ENCODE results near the gene NINJ2. TPM values are rescaled to one million over a fixed set of nuclear protein-coding genes. Genes with fewer than 3 reads are reported as not detected.

Gene NINJ2
- total and polyA plus RNA-seq, 10 of the 15 experiments (the other 5 are each of a cell fraction or from before 2014, with no cell fraction given), result 8.9 to 51.6 (median 21.3) TPM

DNA sequence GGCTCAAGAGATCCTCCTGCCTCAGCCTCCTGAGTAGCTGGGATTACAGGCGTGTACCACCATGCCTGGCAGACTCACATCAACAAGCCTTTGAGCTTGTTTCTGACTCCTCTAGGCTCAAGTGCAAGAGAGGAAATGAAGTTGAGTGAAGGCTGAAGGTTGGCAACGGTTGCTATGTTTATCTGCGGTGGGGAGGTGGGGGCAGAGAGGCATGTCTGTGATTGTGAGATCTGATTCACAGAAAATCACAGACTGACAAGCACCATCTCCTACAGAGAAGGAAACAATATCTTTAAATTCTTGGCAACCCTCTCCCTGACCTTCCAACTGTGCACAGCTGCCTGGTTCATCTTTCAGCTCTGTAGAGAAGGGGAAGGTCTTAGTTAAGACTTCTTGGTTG lies 22.1 kb upstream of the NINJ2 start (continued):
- TF ChIP-seq, protein P1, sequence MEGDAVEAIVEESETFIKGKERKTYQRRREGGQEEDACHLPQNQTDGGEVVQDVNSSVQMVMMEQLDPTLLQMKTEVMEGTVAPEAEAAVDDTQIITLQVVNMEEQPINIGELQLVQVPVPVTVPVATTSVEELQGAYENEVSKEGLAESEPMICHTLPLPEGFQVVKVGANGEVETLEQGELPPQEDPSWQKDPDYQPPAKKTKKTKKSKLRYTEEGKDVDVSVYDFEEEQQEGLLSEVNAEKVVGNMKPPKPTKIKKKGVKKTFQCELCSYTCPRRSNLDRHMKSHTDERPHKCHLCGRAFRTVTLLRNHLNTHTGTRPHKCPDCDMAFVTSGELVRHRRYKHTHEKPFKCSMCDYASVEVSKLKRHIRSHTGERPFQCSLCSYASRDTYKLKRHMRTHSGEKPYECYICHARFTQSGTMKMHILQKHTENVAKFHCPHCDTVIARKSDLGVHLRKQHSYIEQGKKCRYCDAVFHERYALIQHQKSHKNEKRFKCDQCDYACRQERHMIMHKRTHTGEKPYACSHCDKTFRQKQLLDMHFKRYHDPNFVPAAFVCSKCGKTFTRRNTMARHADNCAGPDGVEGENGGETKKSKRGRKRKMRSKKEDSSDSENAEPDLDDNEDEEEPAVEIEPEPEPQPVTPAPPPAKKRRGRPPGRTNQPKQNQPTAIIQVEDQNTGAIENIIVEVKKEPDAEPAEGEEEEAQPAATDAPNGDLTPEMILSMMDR (IDR thresholded peaks at IDR 0.05 in 2 of 3, conservative IDR thresholded peaks at IDR 0.05 in 1 of 3; ENCODE audit: control insufficient read depth in 2 of 3, extremely low read depth in 1 of 3, insufficient read depth in 1 of 3, low read depth in 3 of 3, low read length in 3 of 3), result no peak
- TF ChIP-seq SMC3 (IDR thresholded peaks at IDR 0.05; ENCODE audit: borderline replicate concordance, low read length) (0 out of 2 replicates have a peak, but pooled peaks have one; percentile 7), GATAD2B (conservative IDR thresholded peaks at IDR 0.05; ENCODE audit: low read depth) (no peak), YY1 (IDR thresholded peaks at IDR 0.05; ENCODE audit: low read depth, low read length) (no peak), FOS (IDR thresholded peaks at IDR 0.05; ENCODE audit: borderline replicate concordance, extremely low read depth, insufficient read length) (no peak), ZNF274 (IDR thresholded peaks at IDR 0.05; ENCODE audit: insufficient read depth, insufficient read length) (no peak), MYC (IDR thresholded peaks at IDR 0.05; ENCODE audit: insufficient read depth, insufficient read length, insufficient replicate concordance, low read length, severe bottlenecking) (no peak), HDGF (IDR thresholded peaks at IDR 0.05) (peak; percentile 90), SP1 (IDR thresholded peaks at IDR 0.05; ENCODE audit: low read depth, low read length) (peak; percentile 6), CBFB (IDR thresholded peaks at IDR 0.05; ENCODE audit: low read depth) (no peak), RAD51 (IDR thresholded peaks at IDR 0.05) (no peak), NFYB (IDR thresholded peaks at IDR 0.05; ENCODE audit: insufficient read depth, low read depth, low read length) (no peak), ATF7 (IDR thresholded peaks at IDR 0.05; ENCODE audit: low read depth) (no peak), CEBPB (IDR thresholded peaks at IDR 0.05; ENCODE audit: borderline replicate concordance in 1 of 2, low read depth in 2 of 2, low read length in 2 of 2) (no peak), CHD1 (IDR thresholded peaks at IDR 0.05; ENCODE audit: low read depth, low read length) (no peak), NFIC (IDR thresholded peaks at IDR 0.05; ENCODE audit: low read depth, low read length) (peak; percentile 37; the same call in 1 of the 2 replicates)
- TF ChIP-seq, protein P2, sequence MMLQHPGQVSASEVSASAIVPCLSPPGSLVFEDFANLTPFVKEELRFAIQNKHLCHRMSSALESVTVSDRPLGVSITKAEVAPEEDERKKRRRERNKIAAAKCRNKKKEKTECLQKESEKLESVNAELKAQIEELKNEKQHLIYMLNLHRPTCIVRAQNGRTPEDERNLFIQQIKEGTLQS (IDR thresholded peaks at IDR 0.05; ENCODE audit: borderline replicate concordance, extremely low read depth, low read depth, low read length), result no peak
- TF ChIP-seq, protein P3, sequence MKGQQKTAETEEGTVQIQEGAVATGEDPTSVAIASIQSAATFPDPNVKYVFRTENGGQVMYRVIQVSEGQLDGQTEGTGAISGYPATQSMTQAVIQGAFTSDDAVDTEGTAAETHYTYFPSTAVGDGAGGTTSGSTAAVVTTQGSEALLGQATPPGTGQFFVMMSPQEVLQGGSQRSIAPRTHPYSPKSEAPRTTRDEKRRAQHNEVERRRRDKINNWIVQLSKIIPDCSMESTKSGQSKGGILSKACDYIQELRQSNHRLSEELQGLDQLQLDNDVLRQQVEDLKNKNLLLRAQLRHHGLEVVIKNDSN (IDR thresholded peaks at IDR 0.05; ENCODE audit: borderline replicate concordance, extremely low read length, insufficient read depth, low read depth, low read length), result no peak
- TF ChIP-seq, protein P4, sequence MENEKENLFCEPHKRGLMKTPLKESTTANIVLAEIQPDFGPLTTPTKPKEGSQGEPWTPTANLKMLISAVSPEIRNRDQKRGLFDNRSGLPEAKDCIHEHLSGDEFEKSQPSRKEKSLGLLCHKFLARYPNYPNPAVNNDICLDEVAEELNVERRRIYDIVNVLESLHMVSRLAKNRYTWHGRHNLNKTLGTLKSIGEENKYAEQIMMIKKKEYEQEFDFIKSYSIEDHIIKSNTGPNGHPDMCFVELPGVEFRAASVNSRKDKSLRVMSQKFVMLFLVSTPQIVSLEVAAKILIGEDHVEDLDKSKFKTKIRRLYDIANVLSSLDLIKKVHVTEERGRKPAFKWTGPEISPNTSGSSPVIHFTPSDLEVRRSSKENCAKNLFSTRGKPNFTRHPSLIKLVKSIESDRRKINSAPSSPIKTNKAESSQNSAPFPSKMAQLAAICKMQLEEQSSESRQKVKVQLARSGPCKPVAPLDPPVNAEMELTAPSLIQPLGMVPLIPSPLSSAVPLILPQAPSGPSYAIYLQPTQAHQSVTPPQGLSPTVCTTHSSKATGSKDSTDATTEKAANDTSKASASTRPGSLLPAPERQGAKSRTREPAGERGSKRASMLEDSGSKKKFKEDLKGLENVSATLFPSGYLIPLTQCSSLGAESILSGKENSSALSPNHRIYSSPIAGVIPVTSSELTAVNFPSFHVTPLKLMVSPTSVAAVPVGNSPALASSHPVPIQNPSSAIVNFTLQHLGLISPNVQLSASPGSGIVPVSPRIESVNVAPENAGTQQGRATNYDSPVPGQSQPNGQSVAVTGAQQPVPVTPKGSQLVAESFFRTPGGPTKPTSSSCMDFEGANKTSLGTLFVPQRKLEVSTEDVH (IDR thresholded peaks at IDR 0.05; ENCODE audit: low read depth, partially characterized antibody), result no peak
- TF ChIP-seq, protein P5, sequence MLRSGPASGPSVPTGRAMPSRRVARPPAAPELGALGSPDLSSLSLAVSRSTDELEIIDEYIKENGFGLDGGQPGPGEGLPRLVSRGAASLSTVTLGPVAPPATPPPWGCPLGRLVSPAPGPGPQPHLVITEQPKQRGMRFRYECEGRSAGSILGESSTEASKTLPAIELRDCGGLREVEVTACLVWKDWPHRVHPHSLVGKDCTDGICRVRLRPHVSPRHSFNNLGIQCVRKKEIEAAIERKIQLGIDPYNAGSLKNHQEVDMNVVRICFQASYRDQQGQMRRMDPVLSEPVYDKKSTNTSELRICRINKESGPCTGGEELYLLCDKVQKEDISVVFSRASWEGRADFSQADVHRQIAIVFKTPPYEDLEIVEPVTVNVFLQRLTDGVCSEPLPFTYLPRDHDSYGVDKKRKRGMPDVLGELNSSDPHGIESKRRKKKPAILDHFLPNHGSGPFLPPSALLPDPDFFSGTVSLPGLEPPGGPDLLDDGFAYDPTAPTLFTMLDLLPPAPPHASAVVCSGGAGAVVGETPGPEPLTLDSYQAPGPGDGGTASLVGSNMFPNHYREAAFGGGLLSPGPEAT (IDR thresholded peaks at IDR 0.05; ENCODE audit: low read depth), result peak; percentile 35; the same call in 1 of the 2 replicates

All from GM12878 (cell line).